ENCODE measurements around the gene FAM169A. TPM values are rescaled to one million over a fixed set of nuclear protein-coding genes. Genes with fewer than 3 reads are reported as not detected.
"Not testable (repeated sequence)": the region's sequence is repeated elsewhere in the genome, so short reads cannot be mapped to it uniquely, and the experiment has no call there.

FAM169A gene
- total and polyA plus RNA-seq, 10 of the 15 experiments (the other 5 are each of a cell fraction or from before 2014, with no cell fraction given), result 0.37 to 15.4 (median 4.7) TPM

GRCh38 chr5:74863726-74864125, 2.5 kb downstream of the FAM169A start (continued):
- no peak for TF ChIP-seq REST (IDR thresholded peaks at IDR 0.05; ENCODE audit: low read depth, low read length)

GRCh38 chr5:74862221-74862620, 4.0 kb downstream of the FAM169A start:
- Histone ChIP-seq H2AFZ (ENCODE audit: control insufficient read depth, low read depth, low read length) (no peak overlapping the region), H4K20me1 (ENCODE audit: control insufficient read depth, insufficient read depth) (no peaks in the 10 kb centered on the region), H3K79me2 (ENCODE audit: control insufficient read depth, insufficient read depth, low read length) (no peaks in the 10 kb centered on the region; the same call in 1 of the 2 replicates), H3K4me1 (ENCODE audit: control insufficient read depth, insufficient read depth, low read length) (no peaks in the 10 kb centered on the region), H3K36me3 (ENCODE audit: control insufficient read depth in 2 of 2, insufficient read depth in 2 of 2, low read length in 1 of 2) (no peaks in the 10 kb centered on the region), H3K9ac (ENCODE audit: control insufficient read depth, insufficient read depth, low read length) (no peak overlapping the region), H3K27me3 (replicated peaks in 1 of 2; ENCODE audit: control insufficient read depth in 2 of 2, insufficient read depth in 2 of 2, low read length in 1 of 2) (peaks cover 0 to 5% of the 10 kb centered on the region in 2 experiments; a peak in 3 of 4 replicates), H3K4me2 (ENCODE audit: control insufficient read depth, insufficient read depth) (no peak overlapping the region), H3K9me3 (replicated peaks; ENCODE audit: control insufficient read depth, insufficient read depth, low read length) (no peaks in the 10 kb centered on the region), H3K4me3 (no peak overlapping the region), H3K27ac (ENCODE audit: control insufficient read depth, insufficient read depth) (no peak overlapping the region)
- in situ Hi-C loops (cut with MboI), result no loop called here
- ChIA-PET RAD21 (ENCODE audit: unreplicated experiment) (no interaction called here), CTCF (interaction anchor here (0.7 kb wide), 1 partner anchor 11 kb away, joined by 3 read pairs; no protein-coding TSS in a partner anchor), SMC1A (ENCODE audit: uncharacterized antibody, unreplicated experiment) (interaction anchor here (1.2 to 3.3 kb wide), 3 partner anchors 9 to 18 kb away, joined by 3 to 13 read pairs (median 4); no protein-coding TSS in a partner anchor), POLR2A (no interaction called here)
- BruUV-seq (replicated peaks), result no TSS peak
- ATAC-seq (peak; percentile 4), FAIRE-seq (no peak), DNase-seq (ENCODE audit: low read depth, low spot score) (no peak)
- TF ChIP-seq, protein P1, sequence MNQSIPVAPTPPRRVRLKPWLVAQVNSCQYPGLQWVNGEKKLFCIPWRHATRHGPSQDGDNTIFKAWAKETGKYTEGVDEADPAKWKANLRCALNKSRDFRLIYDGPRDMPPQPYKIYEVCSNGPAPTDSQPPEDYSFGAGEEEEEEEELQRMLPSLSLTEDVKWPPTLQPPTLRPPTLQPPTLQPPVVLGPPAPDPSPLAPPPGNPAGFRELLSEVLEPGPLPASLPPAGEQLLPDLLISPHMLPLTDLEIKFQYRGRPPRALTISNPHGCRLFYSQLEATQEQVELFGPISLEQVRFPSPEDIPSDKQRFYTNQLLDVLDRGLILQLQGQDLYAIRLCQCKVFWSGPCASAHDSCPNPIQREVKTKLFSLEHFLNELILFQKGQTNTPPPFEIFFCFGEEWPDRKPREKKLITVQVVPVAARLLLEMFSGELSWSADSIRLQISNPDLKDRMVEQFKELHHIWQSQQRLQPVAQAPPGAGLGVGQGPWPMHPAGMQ (IDR thresholded peaks at IDR 0.05; ENCODE audit: borderline replicate concordance), result no peak
- TF ChIP-seq POLR2AphosphoS2 (IDR thresholded peaks at IDR 0.05; ENCODE audit: low read depth, low read length), result no peak
- intact Hi-C loops (cut with micrococcal nuclease; ENCODE audit: unreplicated experiment), result no loop called here
- 18% methylated on average over 2 of the region's 2 CpGs for WGBS (ENCODE audit: insufficient coverage, insufficient replicate concordance, low lambda C conversion rate, missing lambda C conversion rate)

DNA sequence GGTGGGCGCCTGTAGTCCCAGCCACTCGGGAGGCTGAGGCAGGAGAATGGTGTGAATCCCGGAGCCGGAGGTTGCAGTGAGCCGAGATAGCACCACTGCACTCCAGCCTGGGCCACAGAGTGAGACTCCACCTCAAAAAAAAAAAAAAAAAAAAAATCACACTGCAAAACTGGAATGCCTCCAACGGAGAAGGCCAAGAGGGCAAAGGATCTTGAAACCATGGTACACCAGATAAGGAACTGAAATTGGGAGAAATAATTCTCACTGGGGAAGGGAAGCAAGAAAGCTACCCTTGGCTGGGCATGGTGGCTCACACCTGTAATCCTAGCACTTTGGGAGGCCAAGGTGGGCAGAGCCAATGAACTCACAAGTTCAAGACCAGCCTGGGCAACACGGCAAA, 9.2 kb downstream of the FAM169A start:
- 70% methylated on average over 6 of the region's 7 CpGs for WGBS (ENCODE audit: insufficient coverage, insufficient replicate concordance, low lambda C conversion rate, missing lambda C conversion rate)
- RAD21 ChIA-PET (ENCODE audit: unreplicated experiment); in situ Hi-C loops (cut with MboI); FAIRE-seq; H4K20me1 ChIP-seq (ENCODE audit: control insufficient read depth, insufficient read depth); H3K27ac ChIP-seq (ENCODE audit: control insufficient read depth, insufficient read depth); intact Hi-C loops (cut with micrococcal nuclease; ENCODE audit: unreplicated experiment); H3K4me3 ChIP-seq; DNase-seq (ENCODE audit: low read depth, low spot score); H3K4me2 ChIP-seq (ENCODE audit: control insufficient read depth, insufficient read depth); H3K9me3 ChIP-seq (replicated peaks; ENCODE audit: control insufficient read depth, insufficient read depth, low read length); H3K79me2 ChIP-seq (ENCODE audit: control insufficient read depth, insufficient read depth, low read length); BruUV-seq (replicated peaks); SMC1A ChIA-PET (ENCODE audit: uncharacterized antibody, unreplicated experiment); H3K4me1 ChIP-seq (ENCODE audit: control insufficient read depth, insufficient read depth, low read length); POLR2A ChIA-PET; ATAC-seq; H3K36me3 ChIP-seq (ENCODE audit: control insufficient read depth in 2 of 2, insufficient read depth in 2 of 2, low read length in 1 of 2); H2AFZ ChIP-seq (ENCODE audit: control insufficient read depth, low read depth, low read length); CTCF ChIA-PET; H3K27me3 ChIP-seq (replicated peaks in 1 of 2; ENCODE audit: control insufficient read depth in 2 of 2, insufficient read depth in 2 of 2, low read length in 1 of 2); H3K9ac ChIP-seq (ENCODE audit: control insufficient read depth, insufficient read depth, low read length): not testable (repeated sequence)
